HG03045 (cell line): ENCODE measurements around the gene VPS13C.

ENCODE experiments used
- ATAC-seq: cut with Tn5 transposase; IDR thresholded peaks from one replicate; pipeline ENCODE4 v1.9.1; 2021; ENCODE audit warnings: mild to moderate bottlenecking, moderate library complexity; ENCODE audit not compliant: unreplicated experiment

VPS13C gene

GRCh38 chr15:61943992-61944391 is 116.3 kb downstream of the VPS13C start:
- no peak for ATAC-seq

- ATAC-seq: no peak
These were observed 122.0 kb downstream of the VPS13C start for GRCh38 chr15:61938249-61938648.

- ATAC-seq: no peak
These were observed 123.6 kb downstream of the VPS13C start for GRCh38 chr15:61936528-61937195.

- ATAC-seq: no peak
These were observed 124.8 kb downstream of the VPS13C start for GRCh38 chr15:61935493-61935892.

GRCh38 chr15:61929452-61929851 is 130.8 kb downstream of the VPS13C start:
- no peak for ATAC-seq

- ATAC-seq: no peak
These were observed 137.1 kb downstream of the VPS13C start for GRCh38 chr15:61923173-61923572.

- ATAC-seq: no peak
These were observed 139.2 kb downstream of the VPS13C start for GRCh38 chr15:61921093-61921492.

GRCh38 chr15:61917457-61917856 is 142.8 kb downstream of the VPS13C start:
- no peak for ATAC-seq

GRCh38 chr15:61916104-61916503 is 144.1 kb downstream of the VPS13C start:
- no peak for ATAC-seq

- ATAC-seq: no peak
These were observed 144.6 kb downstream of the VPS13C start for GRCh38 chr15:61915640-61916039.

GRCh38 chr15:61910839-61911369 is 149.3 kb downstream of the VPS13C start:
- no peak for ATAC-seq

- ATAC-seq: no peak
These were observed 152.0 kb downstream of the VPS13C start for GRCh38 chr15:61908241-61908640.

GRCh38 chr15:61907753-61908086 is 152.5 kb downstream of the VPS13C start:
- no peak for ATAC-seq

GRCh38 chr15:61906961-61907752 is 153.1 kb downstream of the VPS13C start:
- no peak for ATAC-seq

GRCh38 chr15:61893146-61893545 is 167.1 kb downstream of the VPS13C start:
- ATAC-seq: no peak

GRCh38 chr15:61892140-61892539 is 168.1 kb downstream of the VPS13C start:
- no peak for ATAC-seq

- ATAC-seq: no peak
These were observed 170.1 kb downstream of the VPS13C start for GRCh38 chr15:61890106-61890505.

- ATAC-seq: no peak
These were observed 170.5 kb downstream of the VPS13C start for GRCh38 chr15:61889706-61890105.

- ATAC-seq: no peak
These were observed 172.0 kb downstream of the VPS13C start for GRCh38 chr15:61888074-61888780.

- ATAC-seq: no peak
These were observed 180.2 kb downstream of the VPS13C start for GRCh38 chr15:61880084-61880483.

GRCh38 chr15:61879219-61879618 is 181.0 kb downstream of the VPS13C start:
- no peak for ATAC-seq
